SK-N-SH (cell line): Measurements from ENCODE around the gene ALDH18A1. TPM values are rescaled to one million over a fixed set of nuclear protein-coding genes. Genes with fewer than 3 reads are reported as not detected.

Experiments
- CTCF ChIA-PET: fragments of 300-600, 350-600 bp; formaldehyde crosslinking; extraction: SDS; loops from one replicate; lab custom pipeline; 2021; lab: Yijun Ruan, JAX
- POLR2A ChIA-PET: fragments of 350-600 bp; sonication (Branson Sonifier 250); formaldehyde crosslinking; extraction: SDS; loops from one replicate; lab custom pipeline; 2020; ENCODE audit warnings: antibody characterized with exemption, inconsistent platforms; lab: Yijun Ruan, JAX
- DNase-seq: peaks from one replicate; pipeline ENCODE4 v3.0.0; 2012
- H2AFZ ChIP-seq: fragments of 200-600 bp; sonication (generic); 2 replicates; pipeline ENCODE4 v1.8.1; 2016; ENCODE audit warnings: antibody characterized with exemption, mild to moderate bottlenecking, low read depth
- H3F3A ChIP-seq: fragments of 200-600 bp; sonication (generic); replicated peaks from 2 replicates; pipeline ENCODE3; 2016; ENCODE audit warnings: antibody characterized with exemption, mild to moderate bottlenecking; ENCODE audit not compliant: insufficient read depth
- H3K27ac ChIP-seq, 2 experiments: fragments of 200-500 bp in 1 of 2; fragments of 200-600 bp in 1 of 2; sonication (Bioruptor generic) in 1 of 2; sonication (generic), shearing (Covaris generic) in 1 of 2; 2 replicates each; pipeline versions ENCODE4 v1.5.1 to v1.6.1; 2014 to 2016; ENCODE audit warnings: low read depth in 2 of 2, inconsistent platforms in 1 of 2, low read length in 1 of 2, mild to moderate bottlenecking in 1 of 2, mixed read lengths in 1 of 2
- H3K27me3 ChIP-seq: fragments of 200-600 bp; sonication (generic), shearing (Covaris generic); 2 replicates; pipeline ENCODE4 v1.6.1; 2016; ENCODE audit warnings: mixed run types; ENCODE audit not compliant: insufficient read depth
- H3K36me3 ChIP-seq, 2 experiments: fragments of 200-500 bp in 1 of 2; fragments of 200-600 bp in 1 of 2; sonication (Bioruptor generic) in 1 of 2; sonication (generic) in 1 of 2; replicated peaks in 1 of 2; 2 replicates each; pipeline versions ENCODE3 to v1.5.1; 2014 to 2016; ENCODE audit warnings: low read length in 1 of 2, mild to moderate bottlenecking in 1 of 2; ENCODE audit not compliant: insufficient read depth in 2 of 2, control insufficient read depth in 1 of 2
- H3K4me1 ChIP-seq, 2 experiments: fragments of 200-500 bp in 1 of 2; fragments of 200-600 bp in 1 of 2; sonication (Bioruptor generic) in 1 of 2; sonication (generic), shearing (Covaris generic) in 1 of 2; 2 replicates each; pipeline versions ENCODE4 v1.5.1 to v1.6.1; 2014 to 2016; ENCODE audit warnings: low read depth in 1 of 2, low read length in 1 of 2, mixed run types in 1 of 2; ENCODE audit not compliant: insufficient read depth in 2 of 2, control insufficient read depth in 1 of 2
- H3K4me2 ChIP-seq: fragments of 200-600 bp; sonication (generic), shearing (Covaris generic); 2 replicates; pipeline ENCODE4 v1.6.1; 2017; ENCODE audit warnings: mixed run types
- H3K4me3 ChIP-seq, 2 experiments: fragments of 200-500 bp in 1 of 2; fragments of 200-600 bp in 1 of 2; sonication (Bioruptor generic) in 1 of 2; sonication (generic), shearing (Covaris generic) in 1 of 2; 2 replicates each; pipeline versions ENCODE4 v1.5.1 to v1.8.1; 2014 to 2016; ENCODE audit warnings: low read depth in 2 of 2, inconsistent platforms in 1 of 2, low read length in 1 of 2, mild to moderate bottlenecking in 1 of 2, mixed read lengths in 1 of 2, moderate library complexity in 1 of 2
- H3K79me2 ChIP-seq: fragments of 200-600 bp; sonication (generic); 2 replicates; pipeline ENCODE4 v1.8.1; 2017; ENCODE audit warnings: mild to moderate bottlenecking; ENCODE audit not compliant: insufficient read depth
- H3K9ac ChIP-seq: fragments of 200-600 bp; sonication (generic); 2 replicates; pipeline ENCODE4 v1.6.1; 2017; ENCODE audit warnings: mixed run types
- H3K9me2 ChIP-seq: fragments of 200-600 bp; sonication (generic); 2 replicates; pipeline ENCODE4 v1.6.1; 2017; ENCODE audit warnings: mixed run types
- H3K9me3 ChIP-seq: fragments of 200-600 bp; sonication (generic); 2 replicates; pipeline ENCODE4 v1.6.1; 2017; ENCODE audit warnings: mixed run types, mild to moderate bottlenecking, moderate library complexity
- H4K20me1 ChIP-seq: fragments of 200-600 bp; sonication (generic); 2 replicates; pipeline ENCODE4 v1.6.1; 2017; ENCODE audit warnings: mild to moderate bottlenecking, mixed run types; ENCODE audit not compliant: insufficient read depth
- CHD2 ChIP-seq: fragments of 150-350 bp; IDR thresholded peaks from 2 replicates; pipeline ENCODE4 v1.6.1; 2018; ENCODE audit warnings: low read length; ENCODE audit not compliant: partially characterized antibody
- ELF1 ChIP-seq: IDR thresholded peaks from 2 replicates; pipeline ENCODE4 v1.4.0; 2012
- EP300 ChIP-seq, 2 experiments: IDR thresholded peaks; 2 replicates each; pipeline versions ENCODE4 v1.4.0 to v1.6.1; 2012; ENCODE audit warnings: borderline replicate concordance in 1 of 2, low read depth in 1 of 2, low read length in 1 of 2
- EZH2phosphoT487 ChIP-seq: fragments of 200-600 bp; sonication (generic); IDR thresholded peaks from 2 replicates; pipeline ENCODE4 v1.6.1; 2017; ENCODE audit warnings: low read depth, mixed run types, mild to moderate bottlenecking, antibody characterized with exemption, moderate library complexity, borderline replicate concordance
- FOXM1 ChIP-seq: IDR thresholded peaks from 2 replicates; pipeline ENCODE4 v1.4.0; 2012; ENCODE audit warnings: low read depth, mild to moderate bottlenecking
- GABPA ChIP-seq: IDR thresholded peaks from 2 replicates; pipeline ENCODE4 v1.4.0; 2012; ENCODE audit warnings: low read depth, mild to moderate bottlenecking
- GATA2 ChIP-seq: sonication (generic); formaldehyde crosslinking; IDR thresholded peaks from 2 replicates; pipeline ENCODE4 v1.5.0; 2020; ENCODE audit warnings: mild to moderate bottlenecking, missing genetic modification reagents
- JUND ChIP-seq: IDR thresholded peaks from 2 replicates; pipeline ENCODE4 v1.4.0; 2012
- MXI1 ChIP-seq: IDR thresholded peaks from 2 replicates; pipeline ENCODE4 v1.6.1; 2012; ENCODE audit warnings: mild to moderate bottlenecking, low read depth, low read length, improper control_type of control experiment
- POLR2AphosphoS5 ChIP-seq: IDR thresholded peaks from 2 replicates; pipeline ENCODE4 v1.6.1; 2012; ENCODE audit warnings: low read depth, low read length
- SMC3 ChIP-seq: IDR thresholded peaks from 2 replicates; pipeline ENCODE4 v1.6.1; 2012; ENCODE audit warnings: low read depth, low read length, improper control_type of control experiment
- TAF1 ChIP-seq: IDR thresholded peaks from 2 replicates; pipeline ENCODE4 v1.6.1; 2012; ENCODE audit warnings: low read depth, mild to moderate bottlenecking, low read length, moderate library complexity, borderline replicate concordance
- YY1 ChIP-seq: IDR thresholded peaks from 2 replicates; pipeline ENCODE4 v1.4.0; 2012; ENCODE audit warnings: low read depth, mild to moderate bottlenecking
- whole genome bisulfite sequencing: methylation state at CpG from one replicate; pipeline ENCODE4 v1.1.6; 2017; ENCODE audit warnings: low lambda C conversion rate; 5-methylcytosine and 5-hydroxymethylcytosine counted together
- polyA plus RNA-seq, 3 experiments: library from polyadenylated mRNA; depleted of rRNA; stranded (reverse); fragments of >200 nt; gene quantifications; 2 replicates each; pipeline ENCODE4 v1.2.3, GENCODE V29; 2012
- TF ChIP-seq, protein P1 (sequence below): IDR thresholded peaks from 2 replicates; pipeline ENCODE4 v1.4.0; 2012; ENCODE audit warnings: low read depth, borderline replicate concordance
- TF ChIP-seq, protein P2 (sequence below): IDR thresholded peaks from 2 replicates; pipeline ENCODE4; 2012
- TF ChIP-seq, protein P3 (sequence below): IDR thresholded peaks from 2 replicates; pipeline ENCODE4 v1.4.0; 2012; ENCODE audit warnings: low read depth, borderline replicate concordance

Gene ALDH18A1
- polyA plus RNA-seq, 1 of the 3 experiments (the other 2 are of a cell fraction), result 59.5 TPM

DNA sequence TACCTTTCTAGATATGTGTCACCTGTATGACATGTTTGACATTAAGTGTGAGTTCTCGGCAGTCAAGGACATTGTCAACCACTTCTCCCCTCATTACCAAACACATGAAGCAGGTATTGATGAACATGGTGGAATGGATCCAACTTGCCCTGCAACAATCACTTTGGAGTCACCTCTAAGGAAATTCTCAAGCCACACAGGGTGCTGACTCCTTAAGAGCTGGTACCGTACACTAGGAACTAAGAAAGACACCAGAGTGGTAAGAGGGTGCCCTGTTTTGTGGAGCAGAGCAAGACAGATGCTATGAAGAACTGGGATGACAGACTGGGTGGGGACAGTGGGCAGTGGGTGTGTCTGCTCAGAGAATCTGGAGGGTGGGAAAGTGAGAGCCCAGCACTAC is 77.9 kb downstream of the ALDH18A1 start:
- Histone ChIP-seq H3K4me1 (no peaks in the 10 kb centered on the region), H3K4me3 (no peak overlapping the region)
- TF ChIP-seq SMC3 (no peak), GABPA (no peak)
- TF ChIP-seq, all 33 proteins: peak for 0
- H4K20me1 ChIP-seq, result no peaks in the 10 kb centered on the region
- H3K79me2 ChIP-seq, result no peaks in the 10 kb centered on the region
- 61% methylated on average over 2 of the region's 2 CpGs for WGBS
- H3K9me3 ChIP-seq, result no peaks in the 10 kb centered on the region
- no peak overlapping the region for H3K27ac ChIP-seq
- CTCF ChIA-PET, result no interaction called here
- no peaks in the 10 kb centered on the region for H3K36me3 ChIP-seq
- POLR2A ChIA-PET, result no interaction called here
- no peak overlapping the region for H3K9ac ChIP-seq
- no peaks in the 10 kb centered on the region; the same call in 1 of the 2 replicates for H3K27me3 ChIP-seq
- DNase-seq, result no peak
- H2AFZ ChIP-seq, result no peak overlapping the region
- no peaks in the 10 kb centered on the region for H3F3A ChIP-seq
- no peaks in the 10 kb centered on the region for H3K9me2 ChIP-seq
- no peak overlapping the region for H3K4me2 ChIP-seq

DNA sequence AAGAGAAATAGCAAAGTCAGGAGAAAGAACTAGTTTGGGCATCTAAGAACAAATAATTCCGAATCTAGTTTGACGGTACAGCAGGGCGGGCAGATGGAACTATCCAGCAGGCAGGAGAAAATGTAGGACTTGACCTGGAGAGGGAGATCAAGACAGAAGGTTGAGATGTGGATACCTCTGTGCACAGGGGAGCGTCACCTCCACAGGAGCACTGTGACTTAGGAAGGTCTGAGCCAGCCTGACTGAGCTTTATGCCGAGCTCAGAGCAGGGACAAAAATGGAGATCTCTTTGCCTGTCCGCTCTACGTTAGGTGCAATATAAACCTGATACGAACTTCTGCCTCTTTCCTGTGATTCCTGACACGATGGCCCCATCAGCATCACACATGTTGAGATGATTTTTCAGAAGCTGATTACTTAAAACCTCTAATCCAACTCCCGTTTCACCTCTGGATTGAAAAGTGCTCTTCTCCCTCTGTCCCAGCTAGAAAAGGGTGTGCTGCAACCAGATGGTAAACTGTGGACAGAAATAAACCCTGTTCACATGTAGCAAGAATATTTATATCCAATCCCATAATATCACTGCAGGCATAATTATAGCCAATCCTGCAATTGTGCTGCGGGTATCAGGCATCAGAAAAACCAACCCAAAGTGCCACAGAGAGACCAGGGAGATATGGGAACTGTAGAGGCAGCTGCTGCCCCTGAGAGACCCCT is 81.7 kb downstream of the ALDH18A1 start:
- H3K9me2 ChIP-seq, result no peaks in the 10 kb centered on the region
- H3K9ac ChIP-seq, result no peak overlapping the region
- H3K79me2 ChIP-seq, result no peaks in the 10 kb centered on the region
- no peak for TF ChIP-seq YY1
- no peak for TF ChIP-seq CHD2
- TF ChIP-seq SMC3, result no peak
- no peak for TF ChIP-seq POLR2AphosphoS5
- no peak for TF ChIP-seq TAF1
- no peak for TF ChIP-seq ELF1
- no peak for TF ChIP-seq EZH2phosphoT487
- TF ChIP-seq, protein P1, sequence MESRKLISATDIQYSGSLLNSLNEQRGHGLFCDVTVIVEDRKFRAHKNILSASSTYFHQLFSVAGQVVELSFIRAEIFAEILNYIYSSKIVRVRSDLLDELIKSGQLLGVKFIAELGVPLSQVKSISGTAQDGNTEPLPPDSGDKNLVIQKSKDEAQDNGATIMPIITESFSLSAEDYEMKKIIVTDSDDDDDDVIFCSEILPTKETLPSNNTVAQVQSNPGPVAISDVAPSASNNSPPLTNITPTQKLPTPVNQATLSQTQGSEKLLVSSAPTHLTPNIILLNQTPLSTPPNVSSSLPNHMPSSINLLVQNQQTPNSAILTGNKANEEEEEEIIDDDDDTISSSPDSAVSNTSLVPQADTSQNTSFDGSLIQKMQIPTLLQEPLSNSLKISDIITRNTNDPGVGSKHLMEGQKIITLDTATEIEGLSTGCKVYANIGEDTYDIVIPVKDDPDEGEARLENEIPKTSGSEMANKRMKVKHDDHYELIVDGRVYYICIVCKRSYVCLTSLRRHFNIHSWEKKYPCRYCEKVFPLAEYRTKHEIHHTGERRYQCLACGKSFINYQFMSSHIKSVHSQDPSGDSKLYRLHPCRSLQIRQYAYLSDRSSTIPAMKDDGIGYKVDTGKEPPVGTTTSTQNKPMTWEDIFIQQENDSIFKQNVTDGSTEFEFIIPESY, result no peak
- no peak for TF ChIP-seq FOXM1
- no peak for TF ChIP-seq JUND
- no peak for TF ChIP-seq GABPA
- TF ChIP-seq, protein P2, sequence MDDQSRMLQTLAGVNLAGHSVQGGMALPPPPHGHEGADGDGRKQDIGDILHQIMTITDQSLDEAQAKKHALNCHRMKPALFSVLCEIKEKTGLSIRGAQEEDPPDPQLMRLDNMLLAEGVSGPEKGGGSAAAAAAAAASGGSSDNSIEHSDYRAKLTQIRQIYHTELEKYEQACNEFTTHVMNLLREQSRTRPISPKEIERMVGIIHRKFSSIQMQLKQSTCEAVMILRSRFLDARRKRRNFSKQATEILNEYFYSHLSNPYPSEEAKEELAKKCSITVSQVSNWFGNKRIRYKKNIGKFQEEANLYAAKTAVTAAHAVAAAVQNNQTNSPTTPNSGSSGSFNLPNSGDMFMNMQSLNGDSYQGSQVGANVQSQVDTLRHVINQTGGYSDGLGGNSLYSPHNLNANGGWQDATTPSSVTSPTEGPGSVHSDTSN, result no peak
- TF ChIP-seq GATA2 (CRISPR knock-in tag), result no peak
- no peak for TF ChIP-seq EP300 (IDR thresholded peaks at IDR 0.05; ENCODE audit: borderline replicate concordance in 1 of 2, low read depth in 1 of 2, low read length in 1 of 2)
- TF ChIP-seq, protein P3, sequence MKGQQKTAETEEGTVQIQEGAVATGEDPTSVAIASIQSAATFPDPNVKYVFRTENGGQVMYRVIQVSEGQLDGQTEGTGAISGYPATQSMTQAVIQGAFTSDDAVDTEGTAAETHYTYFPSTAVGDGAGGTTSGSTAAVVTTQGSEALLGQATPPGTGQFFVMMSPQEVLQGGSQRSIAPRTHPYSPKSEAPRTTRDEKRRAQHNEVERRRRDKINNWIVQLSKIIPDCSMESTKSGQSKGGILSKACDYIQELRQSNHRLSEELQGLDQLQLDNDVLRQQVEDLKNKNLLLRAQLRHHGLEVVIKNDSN, result no peak
- TF ChIP-seq MXI1, result no peak
- TF ChIP-seq, all 33 proteins: peak for 0
- Histone ChIP-seq H3K36me3 (no peaks in the 10 kb centered on the region), H3K4me1 (no peaks in the 10 kb centered on the region), H4K20me1 (no peaks in the 10 kb centered on the region), H3K4me3 (no peak overlapping the region), H3K4me2 (no peak overlapping the region), H3K27ac (no peak overlapping the region), H3F3A (no peaks in the 10 kb centered on the region), H3K9me3 (no peaks in the 10 kb centered on the region), H3K27me3 (no peaks in the 10 kb centered on the region; the same call in 1 of the 2 replicates), H2AFZ (no peak overlapping the region)
- POLR2A ChIA-PET, result no interaction called here
- WGBS, result 41% methylated on average over 11 of the region's 11 CpGs
- CTCF ChIA-PET, result interaction anchor here (0.6 to 1.7 kb wide), 3 partner anchors 144 to 328 kb away, joined by 3 to 7 read pairs (median 3); no protein-coding TSS in a partner anchor
- DNase-seq, result no peak
